Pancreas (tissue), 10 donors: ENCODE data around the gene PAQR5. TPM values are rescaled to one million over a fixed set of nuclear protein-coding genes. Genes with fewer than 3 reads are reported as not detected.
A peak's percentile ranks its signal among the peaks of the same experiment; 100 is the strongest.

ENCODE experiments used
- ATAC-seq, 4 donors: fragments of 200-7000 bp; cut with Tn5 transposase; one replicate each; pipeline versions ENCODE4 v1.8.0 to v1.9.1; 2020; ENCODE audit warnings: mild to moderate bottlenecking in 4 of 4, moderate library complexity in 4 of 4
- DNase-seq, 6 donors: peaks; one replicate each; pipeline ENCODE4 v3.0.0-alpha.2; 2020
- FAIRE-seq: peaks from 2 replicates; lab custom pipeline; 2012; peaks lifted over from hg19 to GRCh38; lab: Jason Lieb, UNC
- H3K27ac ChIP-seq, 4 donors: fragments of 200-600 bp; sonication (generic); 1 replicate in 3 of 4; 2 replicates in 1 of 4; pipeline versions ENCODE4 v1.5.0 to v1.8.0; 2020
- H3K27me3 ChIP-seq, 4 donors: fragments of 200-600 bp; one replicate each; pipeline ENCODE4 v1.8.0; 2021
- H3K36me3 ChIP-seq, 3 donors: fragments of 200-600 bp; sonication (generic) in 1 of 3; one replicate each; pipeline versions ENCODE4 v1.5.0 to v1.8.0; 2020 to 2021
- H3K4me1 ChIP-seq, 3 donors: fragments of 200-600 bp; one replicate each; pipeline ENCODE4 v1.8.0; 2021
- H3K4me3 ChIP-seq, 4 donors: fragments of 200-600 bp; sonication (generic) in 2 of 4; one replicate each; pipeline versions ENCODE4 v1.5.0 to v1.8.0; 2020 to 2021
- H3K9me3 ChIP-seq, 4 donors: fragments of 200-600 bp; one replicate each; pipeline ENCODE4 v1.8.0; 2021
- WGBS, 2 donors: extraction: QIAGEN DNeasy Blood & Tissue Kit; methylation state at CpG; one replicate each; pipeline ENCODE4 v1.1.7; 2013; 5-methylcytosine and 5-hydroxymethylcytosine counted together
- intact Hi-C, 3 donors: fragments of 100-400 bp; cut with DNase I; formaldehyde crosslinking; loops; one replicate each; pipeline versions ENCODE4 v1.11.1 to v1.14.2; 2022
- polyA plus RNA-seq, 2 donors: library from polyadenylated mRNA; stranded (reverse); fragments of 200-250 nt; gene quantifications; one replicate each; pipeline ENCODE4 v1.2.3, GENCODE V29; 2013
- total RNA-seq, 6 donors: library from RNA; stranded (reverse); fragmentation: NEBNext Ultra II Directional in 4 of 6; extraction: Animal tissue kit (Norgen Biotek cat#: 25700) in 4 of 6; gene quantifications; one replicate each; pipeline versions ENCODE4 v1.2.1 to v1.2.4, GENCODE V29; 2021 to 2023
- TF ChIP-seq, protein P1 (sequence below), 4 donors: fragments of 200-600 bp; sonication (generic) in 3 of 4; IDR thresholded peaks; one replicate each; pipeline versions ENCODE4 v1.5.0 to v1.8.0; 2021; ENCODE audit warnings: antibody characterized with exemption in 4 of 4
- donor health status: healthy with polysubstance abuse.
- donor health status: DM: no; HTN: no; CAD: no; lungs with moderate emphysema.
- donor health status: DM: no; HTN: no; CAD: no.
- donor health status: control.
- donor health status: control.
- donor health status: Bipolar disorder and iron deficiency.
- donor health status: DM: yes; HTN: yes; CAD: no.
- donor health status: DM: no; HTN: no; CAD: no.
- donor health status: DM: no; HTN: no; CAD: no.
- donor health status: DM: yes; HTN: yes; CAD: no.

The PAQR5 gene
- total and polyA plus RNA-seq, 8 donors = 5.2 to 9.4 (median 6.2) TPM

DNA sequence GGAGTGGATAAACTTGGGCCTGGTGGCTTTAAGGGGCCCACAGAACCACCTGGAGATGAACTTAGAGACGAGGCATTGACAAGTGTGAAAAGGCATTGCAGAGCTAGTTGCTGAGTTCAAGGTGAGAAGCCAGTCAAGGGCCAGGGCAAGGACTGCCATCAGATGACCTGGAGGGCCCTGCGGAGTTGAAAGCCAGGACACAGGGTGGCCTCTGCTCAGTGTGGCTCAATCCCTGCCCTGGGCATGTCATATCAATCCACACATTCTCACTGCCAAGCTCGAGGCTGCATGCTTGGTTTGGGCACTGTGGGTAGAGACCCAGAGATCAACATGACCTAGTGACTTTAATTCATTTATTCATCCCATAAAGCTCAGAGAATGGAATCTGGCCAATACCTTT, 9.2 kb downstream of the PAQR5 start:
- H3K4me1 ChIP-seq = no peaks in the 10 kb centered on the region
- no peak overlapping the region for H3K4me3 ChIP-seq
- 67 to 76% methylated on average over 3 of the region's 3 CpGs for WGBS, 2 donors
- H3K27me3 ChIP-seq = no peaks in the 10 kb centered on the region
- TF ChIP-seq, protein P1, sequence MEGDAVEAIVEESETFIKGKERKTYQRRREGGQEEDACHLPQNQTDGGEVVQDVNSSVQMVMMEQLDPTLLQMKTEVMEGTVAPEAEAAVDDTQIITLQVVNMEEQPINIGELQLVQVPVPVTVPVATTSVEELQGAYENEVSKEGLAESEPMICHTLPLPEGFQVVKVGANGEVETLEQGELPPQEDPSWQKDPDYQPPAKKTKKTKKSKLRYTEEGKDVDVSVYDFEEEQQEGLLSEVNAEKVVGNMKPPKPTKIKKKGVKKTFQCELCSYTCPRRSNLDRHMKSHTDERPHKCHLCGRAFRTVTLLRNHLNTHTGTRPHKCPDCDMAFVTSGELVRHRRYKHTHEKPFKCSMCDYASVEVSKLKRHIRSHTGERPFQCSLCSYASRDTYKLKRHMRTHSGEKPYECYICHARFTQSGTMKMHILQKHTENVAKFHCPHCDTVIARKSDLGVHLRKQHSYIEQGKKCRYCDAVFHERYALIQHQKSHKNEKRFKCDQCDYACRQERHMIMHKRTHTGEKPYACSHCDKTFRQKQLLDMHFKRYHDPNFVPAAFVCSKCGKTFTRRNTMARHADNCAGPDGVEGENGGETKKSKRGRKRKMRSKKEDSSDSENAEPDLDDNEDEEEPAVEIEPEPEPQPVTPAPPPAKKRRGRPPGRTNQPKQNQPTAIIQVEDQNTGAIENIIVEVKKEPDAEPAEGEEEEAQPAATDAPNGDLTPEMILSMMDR (IDR thresholded peaks at IDR 0.05) = no peak
- DNase-seq = no peak
- ATAC-seq = no peak
- no peaks in the 10 kb centered on the region for H3K9me3 ChIP-seq
- no peak for FAIRE-seq
- H3K36me3 ChIP-seq = no peaks in the 10 kb centered on the region
- no peak overlapping the region for H3K27ac ChIP-seq
- intact Hi-C loops = loop anchor here in 1 of 3 donors (10.0 kb wide), 1 partner anchor 67 kb away; no protein-coding TSS in a partner anchor

DNA sequence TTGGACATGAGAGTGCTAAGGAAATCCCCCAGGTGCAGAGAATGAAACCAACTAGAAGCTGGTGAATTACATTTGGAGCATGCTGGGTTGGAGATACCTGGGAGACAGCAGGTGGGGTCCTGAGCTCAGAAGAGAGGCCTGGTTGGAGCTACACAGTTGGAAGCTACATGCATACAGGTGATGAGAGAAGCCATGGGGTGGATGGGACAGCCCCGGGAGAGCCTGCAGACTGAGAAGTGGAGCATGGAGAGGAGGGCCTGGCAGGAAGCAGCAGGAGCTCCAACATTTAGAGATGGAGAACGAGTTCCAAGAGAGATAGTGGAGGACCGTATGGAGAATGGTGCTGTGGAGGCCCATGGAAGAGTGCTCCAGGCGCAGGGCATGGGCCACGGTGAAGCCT, 10.2 kb downstream of the PAQR5 start:
- TF ChIP-seq, protein P1 (IDR thresholded peaks at IDR 0.05) = no peak
- no peaks in the 10 kb centered on the region for H3K9me3 ChIP-seq
- DNase-seq (no peak), FAIRE-seq (no peak), ATAC-seq (no peak)
- intact Hi-C loops = loop anchor here in 1 of 3 donors (10.0 kb wide), 1 partner anchor 66 kb away; no protein-coding TSS in a partner anchor
- no peak overlapping the region for H3K27ac ChIP-seq
- H3K4me1 ChIP-seq = no peaks in the 10 kb centered on the region
- no peak overlapping the region for H3K4me3 ChIP-seq
- no peaks in the 10 kb centered on the region for H3K27me3 ChIP-seq
- H3K36me3 ChIP-seq = no peaks in the 10 kb centered on the region
- 73 to 81% methylated on average over 5 of the region's 5 CpGs for WGBS, 2 donors

DNA sequence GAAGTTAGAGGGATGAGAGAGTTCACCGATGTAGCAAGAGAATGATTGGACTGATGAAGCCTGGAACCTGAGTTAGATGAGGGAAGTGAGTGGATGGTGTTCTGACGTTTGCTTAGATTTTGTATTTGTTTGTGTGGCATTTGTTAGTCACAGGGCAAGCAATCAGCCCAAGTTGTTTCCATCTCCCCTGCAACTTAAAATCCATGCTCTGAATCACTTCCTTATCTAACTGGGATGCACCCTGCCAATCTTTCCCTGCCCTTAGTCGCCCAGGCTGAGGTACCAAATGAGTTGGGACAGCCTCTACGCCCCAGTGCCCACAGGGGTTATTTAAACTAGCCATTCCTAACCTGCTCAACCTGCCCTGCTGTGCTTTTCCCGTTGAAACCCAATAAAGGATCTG, 12.6 kb downstream of the PAQR5 start:
- intact Hi-C loops = no loop called here
- H3K36me3 ChIP-seq = no peaks in the 10 kb centered on the region
- no peaks in the 10 kb centered on the region for H3K9me3 ChIP-seq
- FAIRE-seq (no peak), DNase-seq (no peak), ATAC-seq (no peak)
- 50 to 64% methylated on average over 5 of the region's 5 CpGs for WGBS, 2 donors
- H3K4me1 ChIP-seq = no peaks in the 10 kb centered on the region
- no peaks in the 10 kb centered on the region for H3K27me3 ChIP-seq
- H3K27ac ChIP-seq = peak overlapping the region in 1 of 4 donors; percentile 41
- H3K4me3 ChIP-seq = no peak overlapping the region
- TF ChIP-seq, protein P1 (IDR thresholded peaks at IDR 0.05) = no peak

DNA sequence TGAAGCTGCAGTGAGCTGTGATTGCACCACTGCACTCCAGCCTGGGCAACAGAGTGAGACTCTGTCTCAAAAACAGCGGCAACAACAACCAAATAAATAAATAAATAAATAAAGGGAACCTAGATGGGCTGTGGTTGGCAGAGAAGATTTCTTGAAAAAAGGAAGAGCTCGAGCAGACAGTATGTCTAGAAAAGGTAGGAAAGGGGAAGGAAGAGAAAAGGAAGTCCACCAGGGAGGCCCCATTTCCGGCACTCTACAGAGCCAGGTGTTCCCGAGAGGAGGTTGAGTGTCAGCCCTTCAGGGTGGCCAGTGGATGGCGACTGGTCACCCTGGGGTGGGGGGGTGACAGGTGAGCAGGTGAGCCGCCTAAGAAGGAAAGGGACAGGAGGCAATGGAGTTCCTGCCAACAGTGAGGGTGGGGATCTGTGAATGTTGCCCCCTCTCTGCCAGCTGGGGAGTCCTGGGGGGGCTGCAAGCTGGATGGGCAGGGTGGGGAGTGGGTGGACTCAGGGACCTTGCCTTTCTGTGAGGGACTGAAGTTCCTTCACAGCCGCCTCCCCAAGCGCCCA, 14.8 kb downstream of the PAQR5 start:
- intact Hi-C loops = no loop called here
- H3K27ac ChIP-seq = no peak overlapping the region
- TF ChIP-seq, protein P1 (IDR thresholded peaks at IDR 0.05) = no peak

GRCh38 chr15:69314131-69314530, 15.4 kb downstream of the PAQR5 start:
- H3K4me3 ChIP-seq = no peak overlapping the region
- no peaks in the 10 kb centered on the region for H3K36me3 ChIP-seq
- 76 to 86% methylated on average over 6 of the region's 6 CpGs for WGBS, 2 donors
- no peaks in the 10 kb centered on the region for H3K9me3 ChIP-seq
- intact Hi-C loops = no loop called here
- FAIRE-seq (no peak), ATAC-seq (no peak), DNase-seq (no peak)
- no peaks in the 10 kb centered on the region for H3K4me1 ChIP-seq
- H3K27me3 ChIP-seq = no peaks in the 10 kb centered on the region
- no peak overlapping the region for H3K27ac ChIP-seq
- TF ChIP-seq, protein P1 (IDR thresholded peaks at IDR 0.05) = no peak

More for the DNA sequence above, 14.8 kb downstream of the PAQR5 start:
- Histone ChIP-seq H3K36me3 (no peaks in the 10 kb centered on the region), H3K4me1 (no peaks in the 10 kb centered on the region), H3K4me3 (no peak overlapping the region), H3K27me3 (no peaks in the 10 kb centered on the region), H3K9me3 (no peaks in the 10 kb centered on the region)
- DNase-seq = no peak
- 77 to 79% methylated on average over 8 of the region's 8 CpGs for WGBS, 2 donors
- no peak for FAIRE-seq
- ATAC-seq = no peak
